ENCODE results near the gene CENPS.

Gene CENPS

GRCh38 chr1:10484521-10484920, 54.3 kb downstream of the CENPS start:
- no peak for DNase-seq (ENCODE audit: low read depth)
- H3K4me3 ChIP-seq (ENCODE audit: low read length): no peak overlapping the region
- no peak for TF ChIP-seq CTCF (conservative IDR thresholded peaks at IDR 0.05; ENCODE audit: low read length)

GRCh38 chr1:10489291-10490055, 59.2 kb downstream of the CENPS start:
- DNase-seq (ENCODE audit: low read depth): no peak
- no peak overlapping the region for H3K4me3 ChIP-seq (ENCODE audit: low read length)
- TF ChIP-seq CTCF (conservative IDR thresholded peaks at IDR 0.05; ENCODE audit: low read length): no peak

- no peak for DNase-seq (ENCODE audit: low read depth)
- TF ChIP-seq CTCF (conservative IDR thresholded peaks at IDR 0.05; ENCODE audit: low read length): no peak
Measured at GRCh38 chr1:10490286-10490970, 60.2 kb downstream of the CENPS start.

More at GRCh38 chr1:10490286-10490970, 60.2 kb downstream of the CENPS start:
- H3K4me3 ChIP-seq (ENCODE audit: low read length): no peak overlapping the region

Data from AG10803 (cell line).